GM10248 (cell line): ENCODE measurements around the gene POU2F1.

Experiments
- CTCF ChIA-PET: fragments of 300-600 bp; sonication (Branson Sonifier 250); formaldehyde crosslinking; extraction: SDS; loops from one replicate; lab custom pipeline; 2021; ENCODE audit warnings: antibody characterized with exemption; lab: Yijun Ruan, JAX
- POLR2A ChIA-PET: fragments of 350-650 bp; sonication (Branson Sonifier 250); formaldehyde crosslinking; extraction: SDS; loops from one replicate; lab custom pipeline; 2020; ENCODE audit warnings: antibody characterized with exemption; lab: Yijun Ruan, JAX
- DNase-seq: peaks from one replicate; pipeline ENCODE4 v3.0.0; 2012; ENCODE audit errors: extremely low spot score
- TF ChIP-seq, protein P1 (sequence below): IDR thresholded peaks from 2 replicates; pipeline ENCODE4 v1.5.1; 2012; ENCODE audit warnings: mild to moderate bottlenecking, low read depth; ENCODE audit errors: extremely low read depth, missing control alignments, control extremely low read depth

POU2F1 gene

DNA sequence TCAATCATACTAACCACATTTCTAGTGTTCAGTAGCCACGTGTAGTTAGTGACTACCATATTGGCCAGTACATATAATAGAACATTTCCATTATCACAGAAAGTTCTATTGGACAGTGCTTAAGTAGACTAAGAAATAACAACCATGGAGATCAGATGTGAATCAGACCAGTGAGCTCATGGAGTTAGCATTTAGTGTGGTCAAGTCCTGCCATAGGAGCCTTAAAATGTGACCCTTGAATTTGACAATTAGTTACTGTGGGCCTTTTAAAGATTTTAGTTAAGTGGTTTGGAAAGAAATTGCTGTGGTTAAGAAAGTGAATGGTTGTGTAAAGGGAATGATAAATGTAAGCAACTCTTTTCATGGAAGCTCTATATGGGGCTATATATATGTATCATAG, 123.4 kb downstream of the POU2F1 start:
- no peak for DNase-seq
- ChIA-PET CTCF (interaction anchor here (1.0 to 2.8 kb wide), 8 partner anchors 9 to 189 kb away, joined by 3 to 23 read pairs (median 4); no protein-coding TSS in a partner anchor), POLR2A (no interaction called here)
- TF ChIP-seq, protein P1, sequence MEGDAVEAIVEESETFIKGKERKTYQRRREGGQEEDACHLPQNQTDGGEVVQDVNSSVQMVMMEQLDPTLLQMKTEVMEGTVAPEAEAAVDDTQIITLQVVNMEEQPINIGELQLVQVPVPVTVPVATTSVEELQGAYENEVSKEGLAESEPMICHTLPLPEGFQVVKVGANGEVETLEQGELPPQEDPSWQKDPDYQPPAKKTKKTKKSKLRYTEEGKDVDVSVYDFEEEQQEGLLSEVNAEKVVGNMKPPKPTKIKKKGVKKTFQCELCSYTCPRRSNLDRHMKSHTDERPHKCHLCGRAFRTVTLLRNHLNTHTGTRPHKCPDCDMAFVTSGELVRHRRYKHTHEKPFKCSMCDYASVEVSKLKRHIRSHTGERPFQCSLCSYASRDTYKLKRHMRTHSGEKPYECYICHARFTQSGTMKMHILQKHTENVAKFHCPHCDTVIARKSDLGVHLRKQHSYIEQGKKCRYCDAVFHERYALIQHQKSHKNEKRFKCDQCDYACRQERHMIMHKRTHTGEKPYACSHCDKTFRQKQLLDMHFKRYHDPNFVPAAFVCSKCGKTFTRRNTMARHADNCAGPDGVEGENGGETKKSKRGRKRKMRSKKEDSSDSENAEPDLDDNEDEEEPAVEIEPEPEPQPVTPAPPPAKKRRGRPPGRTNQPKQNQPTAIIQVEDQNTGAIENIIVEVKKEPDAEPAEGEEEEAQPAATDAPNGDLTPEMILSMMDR, result no peak

- POLR2A ChIA-PET, result no interaction called here
- TF ChIP-seq, protein P1, result no peak
- no peak for DNase-seq
- CTCF ChIA-PET, result interaction anchor here (1.0 to 2.8 kb wide), 6 partner anchors 8 to 188 kb away, joined by 3 to 23 read pairs (median 8); no protein-coding TSS in a partner anchor
Observed at GRCh38 chr1:167344615-167345385, 124.1 kb downstream of the POU2F1 start.

GRCh38 chr1:167345386-167345733, 124.7 kb downstream of the POU2F1 start:
- TF ChIP-seq, protein P1, result no peak
- ChIA-PET POLR2A (no interaction called here), CTCF (no interaction called here)
- no peak for DNase-seq

DNA sequence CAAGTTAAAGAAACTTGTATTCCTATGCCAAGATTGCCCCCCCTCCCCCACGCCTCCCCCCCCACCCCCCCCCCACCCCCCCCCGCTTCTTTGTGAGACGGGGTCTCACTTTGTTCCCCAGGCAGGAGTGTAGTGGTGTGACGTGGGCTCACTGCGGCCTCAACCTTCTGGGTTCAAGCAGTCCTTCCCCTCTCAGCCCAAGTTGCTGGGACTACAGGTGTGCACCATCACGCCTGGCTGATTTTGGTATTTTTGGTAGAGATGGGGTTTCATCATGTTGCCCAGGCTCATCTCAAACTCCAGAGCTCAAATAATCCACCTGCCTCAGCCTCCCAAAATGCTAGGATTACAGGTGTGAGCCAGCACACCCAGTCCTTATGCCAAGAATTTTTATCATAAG, 136.6 kb downstream of the POU2F1 start:
- ChIA-PET CTCF (no interaction called here), POLR2A (no interaction called here)
- no peak for DNase-seq
- TF ChIP-seq, protein P1, result no peak

- DNase-seq, result no peak
- TF ChIP-seq, protein P1, result no peak
- ChIA-PET CTCF (no interaction called here), POLR2A (no interaction called here)
Observed at GRCh38 chr1:167359295-167359694, 138.6 kb downstream of the POU2F1 start.

DNA sequence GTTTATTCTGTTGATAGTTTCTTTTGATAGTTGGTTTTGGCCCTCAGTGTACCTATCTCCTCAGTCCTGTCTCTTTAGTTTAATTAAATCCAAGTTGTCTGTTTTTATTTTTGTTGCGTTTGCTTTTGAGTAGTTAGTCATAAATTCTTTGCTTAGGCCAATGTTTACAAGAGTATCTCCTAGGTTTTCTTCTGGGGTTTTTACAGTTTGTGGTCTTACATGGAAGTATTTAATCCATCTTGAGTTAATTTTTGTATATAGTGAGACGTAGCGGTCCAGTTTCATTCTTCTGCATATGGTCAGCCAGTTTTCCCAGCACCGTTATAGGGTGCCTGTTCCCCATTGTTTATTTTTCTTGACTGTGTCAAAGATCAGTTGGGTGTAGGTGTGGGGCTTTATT, 139.4 kb downstream of the POU2F1 start:
- no peak for DNase-seq
- TF ChIP-seq, protein P1, result no peak
- CTCF ChIA-PET, result no interaction called here
- POLR2A ChIA-PET, result no interaction called here
